ENCODE results near the gene GPRC5A. TPM values are rescaled to one million over a fixed set of nuclear protein-coding genes. Genes with fewer than 3 reads are reported as not detected.

The GPRC5A gene
- total RNA-seq, 1 donor from 2014 or later = 7.2 TPM

GRCh38 chr12:12909228-12909994, 18.0 kb downstream of the GPRC5A start:
- DNase-seq (ENCODE audit: low spot score) = no peak

- no peak for DNase-seq (ENCODE audit: low spot score)
These were observed 18.6 kb downstream of the GPRC5A start for GRCh38 chr12:12909995-12910420.

GRCh38 chr12:12912711-12913110, 21.3 kb downstream of the GPRC5A start:
- no peak for DNase-seq (ENCODE audit: low spot score)

- no peak for DNase-seq (ENCODE audit: low spot score)
These were observed 24.3 kb downstream of the GPRC5A start for GRCh38 chr12:12915656-12916055.

GRCh38 chr12:12916135-12916944, 25.0 kb downstream of the GPRC5A start:
- peak; percentile 88 for DNase-seq (ENCODE audit: low spot score)

- DNase-seq (ENCODE audit: low spot score) = no peak
These were observed 26.2 kb downstream of the GPRC5A start for GRCh38 chr12:12917517-12917916.

- no peak for DNase-seq (ENCODE audit: low spot score)
These were observed 27.5 kb downstream of the GPRC5A start for GRCh38 chr12:12918781-12919389.

GRCh38 chr12:12919666-12920435, 28.5 kb downstream of the GPRC5A start:
- no peak for DNase-seq (ENCODE audit: low spot score)

GRCh38 chr12:12922191-12922616, 30.8 kb downstream of the GPRC5A start:
- DNase-seq (ENCODE audit: low spot score) = no peak

GRCh38 chr12:12922978-12923377, 31.6 kb downstream of the GPRC5A start:
- DNase-seq (ENCODE audit: low spot score) = no peak

- no peak for DNase-seq (ENCODE audit: low spot score)
These were observed 32.8 kb downstream of the GPRC5A start for GRCh38 chr12:12924169-12924568.

GRCh38 chr12:12925388-12925787, 34.0 kb downstream of the GPRC5A start:
- no peak for DNase-seq (ENCODE audit: low spot score)

GRCh38 chr12:12926571-12927071, 35.3 kb downstream of the GPRC5A start:
- no peak for DNase-seq (ENCODE audit: low spot score)

GRCh38 chr12:12927211-12928079, 36.1 kb downstream of the GPRC5A start:
- DNase-seq (ENCODE audit: low spot score) = peak; percentile 90

- no peak for DNase-seq (ENCODE audit: low spot score)
These were observed 38.3 kb downstream of the GPRC5A start for GRCh38 chr12:12929696-12930095.

GRCh38 chr12:12930633-12931219, 39.4 kb downstream of the GPRC5A start:
- DNase-seq (ENCODE audit: low spot score) = no peak

GRCh38 chr12:12933742-12934141, 42.4 kb downstream of the GPRC5A start:
- DNase-seq (ENCODE audit: low spot score) = no peak

GRCh38 chr12:12934556-12934955, 43.2 kb downstream of the GPRC5A start:
- no peak for DNase-seq (ENCODE audit: low spot score)

GRCh38 chr12:12936983-12937491, 45.7 kb downstream of the GPRC5A start:
- no peak for DNase-seq (ENCODE audit: low spot score)

GRCh38 chr12:12938541-12938940, 47.2 kb downstream of the GPRC5A start:
- DNase-seq (ENCODE audit: low spot score) = no peak

All from mucosa of gallbladder (tissue), 1 donor.